HepG2 (cell line): Measurements from ENCODE around the gene METTL26. TPM values are rescaled to one million over a fixed set of nuclear protein-coding genes. Genes with fewer than 3 reads are reported as not detected.

ENCODE experiments used
- ARID2 ChIP-seq: sonication (generic); formaldehyde crosslinking; IDR thresholded peaks from 2 replicates; pipeline ENCODE4 v1.8.1; 2022; ENCODE audit warnings: mild to moderate bottlenecking, missing genetic modification reagents, borderline replicate concordance
- LCORL ChIP-seq, 2 experiments: fragments of 450-650 bp in 1 of 2; sonication (generic) in 1 of 2; formaldehyde crosslinking in 1 of 2; IDR thresholded peaks; 2 replicates each; pipeline versions ENCODE4 v1.5.0 to v1.6.1; 2017 to 2020; ENCODE audit warnings: antibody characterized with exemption in 1 of 2, missing genetic modification reagents in 1 of 2
- MIER2 ChIP-seq: IDR thresholded peaks from 2 replicates; pipeline ENCODE4 v1.6.1; 2016; ENCODE audit warnings: missing biosample characterization, missing genetic modification reagents
- PAWR ChIP-seq: sonication (generic); formaldehyde crosslinking; IDR thresholded peaks from 2 replicates; pipeline ENCODE4 v1.4.0; 2020; ENCODE audit warnings: missing genetic modification reagents, mild to moderate bottlenecking, borderline replicate concordance
- PREB ChIP-seq: sonication (generic); formaldehyde crosslinking; IDR thresholded peaks from 2 replicates; pipeline ENCODE4 v1.4.0; 2020; ENCODE audit warnings: missing genetic modification reagents
- RBAK ChIP-seq: sonication (generic); formaldehyde crosslinking; IDR thresholded peaks from 2 replicates; pipeline ENCODE4 v1.5.1; 2020; ENCODE audit warnings: mild to moderate bottlenecking, missing genetic modification reagents
- RFXANK ChIP-seq: IDR thresholded peaks from 2 replicates; pipeline ENCODE4 v1.6.1; 2016
- SNRNP70 ChIP-seq: fragments of 200-400 bp; formaldehyde crosslinking; IDR thresholded peaks from 2 replicates; pipeline ENCODE4 v1.6.1; 2017; ENCODE audit warnings: mild to moderate bottlenecking, low read depth, low read length, moderate library complexity
- THAP9 ChIP-seq: sonication (generic); formaldehyde crosslinking; IDR thresholded peaks from 2 replicates; pipeline ENCODE4; 2020; ENCODE audit warnings: missing genetic modification reagents, mild to moderate bottlenecking, borderline replicate concordance
- ZFP37 ChIP-seq: sonication (generic); formaldehyde crosslinking; IDR thresholded peaks from 2 replicates; pipeline ENCODE4 v1.4.0; 2020; ENCODE audit warnings: missing genetic modification reagents, borderline replicate concordance
- ZMAT5 ChIP-seq: sonication (generic); formaldehyde crosslinking; IDR thresholded peaks from 2 replicates; pipeline ENCODE4 v1.5.0; 2020; ENCODE audit warnings: mild to moderate bottlenecking, low read depth, missing genetic modification reagents, borderline replicate concordance
- ZNF296 ChIP-seq: sonication (generic); formaldehyde crosslinking; conservative IDR thresholded peaks from 2 replicates; pipeline ENCODE4 v1.5.0; 2020; ENCODE audit warnings: mild to moderate bottlenecking, missing genetic modification reagents
- ZNF552 ChIP-seq: sonication (generic); formaldehyde crosslinking; IDR thresholded peaks from 2 replicates; pipeline ENCODE4 v1.9.0; 2022; ENCODE audit warnings: missing genetic modification reagents, mild to moderate bottlenecking, borderline replicate concordance
- ZNF563 ChIP-seq: sonication (generic); formaldehyde crosslinking; IDR thresholded peaks from 2 replicates; pipeline ENCODE4 v1.8.0; 2022; ENCODE audit warnings: mild to moderate bottlenecking, moderate library complexity, missing genetic modification reagents
- ZNF7 ChIP-seq: IDR thresholded peaks from 2 replicates; pipeline ENCODE4 v1.6.1; 2016; ENCODE audit warnings: missing biosample characterization, missing genetic modification reagents
- ZNF780A ChIP-seq: sonication (generic); formaldehyde crosslinking; IDR thresholded peaks from 2 replicates; pipeline ENCODE4 v1.8.0; 2022; ENCODE audit warnings: mild to moderate bottlenecking, missing genetic modification reagents, moderate library complexity
- polyA plus RNA-seq, 8 experiments: library from polyadenylated mRNA; depleted of rRNA in 3 of 8; stranded (reverse) in 7 of 8; unstranded in 1 of 8; fragments of >200 nt; fragmentation: Illumina TruSeq in 4 of 8; extraction: Trizol in 4 of 8; gene quantifications; 2 replicates each; pipeline versions ENCODE4 v1.2.1 to v1.2.3, GENCODE V29; 2011 to 2016; ENCODE audit warnings: low read depth in 4 of 8, missing spikeins in 1 of 8, mixed read lengths in 1 of 8; ENCODE audit not compliant: insufficient read depth in 1 of 8
- total RNA-seq, 5 experiments: library from RNA; depleted of rRNA; stranded (reverse); fragments of >200 nt; fragmentation: Illumina TruSeq; extraction: Trizol; gene quantifications; 2 replicates each; pipeline ENCODE4 v1.2.3, GENCODE V29; 2016; ENCODE audit warnings: low read depth in 1 of 5
- TF ChIP-seq, protein P1 (sequence below): sonication (generic); formaldehyde crosslinking; IDR thresholded peaks from 2 replicates; pipeline ENCODE4 v1.4.0; 2020; ENCODE audit warnings: missing genetic modification reagents
- TF ChIP-seq, protein P2 (sequence below): IDR thresholded peaks from 2 replicates; pipeline ENCODE4 v1.6.1; 2016; ENCODE audit warnings: missing compliant biosample characterization, missing genetic modification reagents, borderline replicate concordance
- TF ChIP-seq, protein P3 (sequence below): sonication (generic); formaldehyde crosslinking; IDR thresholded peaks from 2 replicates; pipeline ENCODE4 v1.8.0; 2022; ENCODE audit warnings: missing genetic modification reagents, mild to moderate bottlenecking, borderline replicate concordance

The METTL26 gene
- total and polyA plus RNA-seq, 2 of the 13 experiments (the other 11 are each of a cell fraction or from before 2014, with no cell fraction given), result 65.5 to 70.1 TPM

GRCh38 chr16:636206-637080 is at the start of gene METTL26 (continued):
- TF ChIP-seq PREB (CRISPR knock-in tag) (no peak), ZFP37 (CRISPR knock-in tag) (0 out of 2 replicates have a peak, but pooled peaks have one; percentile 56), ZNF552 (CRISPR knock-in tag) (no peak; the same call in 1 of the 2 replicates), RFXANK (no peak), ZNF780A (CRISPR knock-in tag) (0 out of 2 replicates have a peak, but pooled peaks have one; percentile 53), RBAK (CRISPR knock-in tag) (no peak), ZNF296 (CRISPR knock-in tag) (no peak), SNRNP70 (no peak), ZMAT5 (CRISPR knock-in tag) (no peak), LCORL (IDR thresholded peaks at IDR 0.05) (no peak), LCORL (CRISPR knock-in tag; IDR thresholded peaks at IDR 0.05) (no peak), ZNF563 (CRISPR knock-in tag) (peak; percentile 79), MIER2 (CRISPR knock-in tag) (no peak), THAP9 (CRISPR knock-in tag) (peak; percentile 56; the same call in 1 of the 2 replicates), ARID2 (CRISPR knock-in tag) (0 out of 2 replicates have a peak, but pooled peaks have one; percentile 60), ZNF7 (no peak), PAWR (CRISPR knock-in tag) (no peak)
- TF ChIP-seq, protein P1, sequence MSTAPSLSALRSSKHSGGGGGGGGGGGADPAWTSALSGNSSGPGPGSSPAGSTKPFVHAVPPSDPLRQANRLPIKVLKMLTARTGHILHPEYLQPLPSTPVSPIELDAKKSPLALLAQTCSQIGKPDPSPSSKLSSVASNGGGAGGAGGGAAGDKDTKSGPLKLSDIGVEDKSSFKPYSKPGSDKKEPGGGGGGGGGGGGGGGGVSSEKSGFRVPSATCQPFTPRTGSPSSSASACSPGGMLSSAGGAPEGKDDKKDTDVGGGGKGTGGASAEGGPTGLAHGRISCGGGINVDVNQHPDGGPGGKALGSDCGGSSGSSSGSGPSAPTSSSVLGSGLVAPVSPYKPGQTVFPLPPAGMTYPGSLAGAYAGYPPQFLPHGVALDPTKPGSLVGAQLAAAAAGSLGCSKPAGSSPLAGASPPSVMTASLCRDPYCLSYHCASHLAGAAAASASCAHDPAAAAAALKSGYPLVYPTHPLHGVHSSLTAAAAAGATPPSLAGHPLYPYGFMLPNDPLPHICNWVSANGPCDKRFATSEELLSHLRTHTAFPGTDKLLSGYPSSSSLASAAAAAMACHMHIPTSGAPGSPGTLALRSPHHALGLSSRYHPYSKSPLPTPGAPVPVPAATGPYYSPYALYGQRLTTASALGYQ (CRISPR knock-in tag), result 0 out of 2 replicates have a peak, but pooled peaks have one; percentile 7
- TF ChIP-seq, protein P2, sequence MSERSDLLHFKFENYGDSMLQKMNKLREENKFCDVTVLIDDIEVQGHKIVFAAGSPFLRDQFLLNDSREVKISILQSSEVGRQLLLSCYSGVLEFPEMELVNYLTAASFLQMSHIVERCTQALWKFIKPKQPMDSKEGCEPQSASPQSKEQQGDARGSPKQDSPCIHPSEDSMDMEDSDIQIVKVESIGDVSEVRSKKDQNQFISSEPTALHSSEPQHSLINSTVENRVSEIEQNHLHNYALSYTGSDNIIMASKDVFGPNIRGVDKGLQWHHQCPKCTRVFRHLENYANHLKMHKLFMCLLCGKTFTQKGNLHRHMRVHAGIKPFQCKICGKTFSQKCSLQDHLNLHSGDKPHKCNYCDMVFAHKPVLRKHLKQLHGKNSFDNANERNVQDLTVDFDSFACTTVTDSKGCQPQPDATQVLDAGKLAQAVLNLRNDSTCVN, result no peak
- TF ChIP-seq, protein P3, sequence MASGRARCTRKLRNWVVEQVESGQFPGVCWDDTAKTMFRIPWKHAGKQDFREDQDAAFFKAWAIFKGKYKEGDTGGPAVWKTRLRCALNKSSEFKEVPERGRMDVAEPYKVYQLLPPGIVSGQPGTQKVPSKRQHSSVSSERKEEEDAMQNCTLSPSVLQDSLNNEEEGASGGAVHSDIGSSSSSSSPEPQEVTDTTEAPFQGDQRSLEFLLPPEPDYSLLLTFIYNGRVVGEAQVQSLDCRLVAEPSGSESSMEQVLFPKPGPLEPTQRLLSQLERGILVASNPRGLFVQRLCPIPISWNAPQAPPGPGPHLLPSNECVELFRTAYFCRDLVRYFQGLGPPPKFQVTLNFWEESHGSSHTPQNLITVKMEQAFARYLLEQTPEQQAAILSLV (CRISPR knock-in tag), result peak; percentile 73; the same call in 1 of the 2 replicates
